Lower leg skin (tissue), 3 donors: ENCODE measurements around the gene TXNL4A.

Source experiments
- POLR2A ChIP-seq, 2 donors: fragments of 450-650 bp; IDR thresholded peaks; one replicate each; pipeline ENCODE4 v1.6.1; 2016 to 2017; ENCODE audit warnings: antibody characterized with exemption in 2 of 2, mild to moderate bottlenecking in 1 of 2, moderate library complexity in 1 of 2
- TF ChIP-seq, protein P1 (sequence below), 3 donors: fragments of 450-650 bp; IDR thresholded peaks; one replicate each; pipeline ENCODE4 v1.5.1; 2016; ENCODE audit warnings: antibody characterized with exemption in 3 of 3, mild to moderate bottlenecking in 3 of 3, moderate library complexity in 2 of 3

DNA sequence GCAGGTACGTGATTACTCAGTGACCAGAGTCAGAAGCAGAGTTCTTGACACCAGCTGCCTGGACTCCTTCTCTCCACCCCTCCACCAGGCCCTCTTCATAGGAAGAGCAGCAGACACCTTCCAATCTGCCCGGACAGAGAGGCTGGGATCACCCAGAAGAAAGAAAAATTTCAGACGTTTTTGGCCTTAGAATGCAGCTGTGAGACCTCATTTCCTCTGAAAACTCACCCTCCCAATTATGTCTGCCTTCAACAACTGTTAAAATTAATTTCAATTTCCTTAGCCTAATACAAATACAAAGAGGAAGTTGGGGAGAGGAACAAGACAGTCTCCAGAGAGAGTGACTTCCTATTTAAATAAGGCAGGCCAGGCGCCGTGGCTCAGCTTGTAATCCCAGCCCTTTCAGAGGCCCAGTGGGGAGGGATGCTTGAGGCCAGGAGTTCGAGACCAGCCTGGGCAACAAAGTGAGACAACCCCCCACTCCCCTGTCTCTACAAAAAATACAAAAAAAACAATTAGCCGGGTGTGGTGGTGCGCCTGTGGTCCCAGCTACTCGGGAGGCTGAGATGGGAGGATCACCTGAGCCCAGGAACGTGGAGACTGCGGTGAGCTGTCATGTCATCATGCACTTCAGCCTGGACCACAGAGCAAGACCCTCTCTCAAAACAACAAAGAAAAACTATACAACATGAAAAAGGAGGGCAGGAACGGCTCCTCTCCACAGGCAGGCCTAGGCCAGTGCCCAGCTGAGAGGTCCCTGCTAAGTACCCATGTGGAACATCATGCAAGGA lies 38.5 kb downstream of the TXNL4A start:
- TF ChIP-seq, protein P1, sequence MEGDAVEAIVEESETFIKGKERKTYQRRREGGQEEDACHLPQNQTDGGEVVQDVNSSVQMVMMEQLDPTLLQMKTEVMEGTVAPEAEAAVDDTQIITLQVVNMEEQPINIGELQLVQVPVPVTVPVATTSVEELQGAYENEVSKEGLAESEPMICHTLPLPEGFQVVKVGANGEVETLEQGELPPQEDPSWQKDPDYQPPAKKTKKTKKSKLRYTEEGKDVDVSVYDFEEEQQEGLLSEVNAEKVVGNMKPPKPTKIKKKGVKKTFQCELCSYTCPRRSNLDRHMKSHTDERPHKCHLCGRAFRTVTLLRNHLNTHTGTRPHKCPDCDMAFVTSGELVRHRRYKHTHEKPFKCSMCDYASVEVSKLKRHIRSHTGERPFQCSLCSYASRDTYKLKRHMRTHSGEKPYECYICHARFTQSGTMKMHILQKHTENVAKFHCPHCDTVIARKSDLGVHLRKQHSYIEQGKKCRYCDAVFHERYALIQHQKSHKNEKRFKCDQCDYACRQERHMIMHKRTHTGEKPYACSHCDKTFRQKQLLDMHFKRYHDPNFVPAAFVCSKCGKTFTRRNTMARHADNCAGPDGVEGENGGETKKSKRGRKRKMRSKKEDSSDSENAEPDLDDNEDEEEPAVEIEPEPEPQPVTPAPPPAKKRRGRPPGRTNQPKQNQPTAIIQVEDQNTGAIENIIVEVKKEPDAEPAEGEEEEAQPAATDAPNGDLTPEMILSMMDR (IDR thresholded peaks at IDR 0.05), result no peak
- TF ChIP-seq POLR2A (IDR thresholded peaks at IDR 0.05), result no peak
